Fibroblast of skin of right biceps (primary cell): Measurements from ENCODE around the gene PLCB4.
"Not testable (repeated sequence)": the region's sequence is repeated elsewhere in the genome, so short reads cannot be mapped to it uniquely, and the experiment has no call there.

Experiments
- DNase-seq: peaks from one replicate; pipeline ENCODE4 v3.0.0-alpha.2; 2013

PLCB4 gene

GRCh38 chr20:9145142-9145541 is 76.3 kb downstream of the PLCB4 start:
- DNase-seq, result no peak

- DNase-seq, result no peak
Measured at GRCh38 chr20:9146649-9147048, 77.8 kb downstream of the PLCB4 start.

- DNase-seq, result peak; percentile 59
Measured at GRCh38 chr20:9147547-9148024, 78.7 kb downstream of the PLCB4 start.

DNA sequence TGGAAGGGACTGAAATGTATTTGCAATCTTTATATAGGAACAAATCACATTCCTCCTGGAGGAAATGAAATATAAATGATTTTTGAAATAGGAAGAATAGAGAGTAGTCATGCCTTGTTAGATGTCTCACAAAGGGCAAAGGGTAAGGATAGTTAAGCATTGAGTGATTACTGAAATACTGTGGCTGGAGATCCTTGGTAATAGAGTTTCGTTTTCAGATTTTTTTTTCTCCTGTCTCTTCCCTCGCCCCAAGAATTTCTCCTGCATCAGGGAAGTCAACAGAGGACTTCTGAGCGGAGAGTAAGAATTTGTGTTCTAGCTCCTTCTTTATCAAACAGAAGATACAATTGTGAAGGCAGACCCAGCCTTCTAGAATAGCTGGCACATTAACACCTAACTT is 79.4 kb downstream of the PLCB4 start:
- DNase-seq, result no peak

DNA sequence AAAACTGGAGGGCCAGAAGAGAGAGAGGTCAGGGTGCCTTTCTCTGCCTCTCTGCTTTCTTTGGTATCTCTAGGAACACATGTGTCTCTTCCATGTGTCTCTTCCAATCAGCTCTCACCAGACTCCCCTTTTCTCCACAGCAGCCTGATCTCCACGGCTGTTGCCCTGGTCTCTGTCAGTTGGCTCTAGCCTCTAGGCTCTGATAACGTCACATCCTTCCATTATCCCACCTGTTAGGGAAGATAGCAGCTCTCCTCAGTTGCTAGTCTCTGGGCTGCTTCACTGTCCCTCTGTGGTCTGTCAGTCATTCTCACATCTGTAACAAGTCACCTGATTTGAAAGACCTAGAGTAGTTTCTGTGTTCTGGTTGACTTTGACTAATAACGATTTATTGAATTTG is 80.2 kb downstream of the PLCB4 start:
- no peak for DNase-seq

- no peak for DNase-seq
Measured at GRCh38 chr20:9149796-9150195, 80.9 kb downstream of the PLCB4 start.

DNA sequence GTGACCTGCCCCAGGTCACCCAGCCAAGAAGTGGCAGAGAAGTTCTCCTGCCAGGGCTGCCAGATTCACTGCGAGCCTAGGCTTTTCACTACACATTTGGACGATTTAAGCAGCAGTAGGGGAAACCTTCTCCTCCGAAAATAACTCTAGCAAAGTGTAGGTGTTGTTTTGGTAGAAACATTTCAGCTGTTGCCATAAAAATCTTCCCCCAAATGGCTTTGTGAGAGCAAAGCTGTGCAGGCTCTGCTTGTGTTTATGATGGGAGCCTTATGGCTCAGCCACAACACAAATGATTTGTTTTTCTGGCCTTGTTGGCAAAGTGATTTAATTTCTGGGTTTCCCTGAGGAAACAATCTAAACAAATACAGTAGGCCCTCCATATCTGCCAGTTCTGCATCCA is 81.8 kb downstream of the PLCB4 start:
- no peak for DNase-seq

GRCh38 chr20:9152139-9152538 is 83.3 kb downstream of the PLCB4 start:
- DNase-seq, result not testable (repeated sequence)

DNA sequence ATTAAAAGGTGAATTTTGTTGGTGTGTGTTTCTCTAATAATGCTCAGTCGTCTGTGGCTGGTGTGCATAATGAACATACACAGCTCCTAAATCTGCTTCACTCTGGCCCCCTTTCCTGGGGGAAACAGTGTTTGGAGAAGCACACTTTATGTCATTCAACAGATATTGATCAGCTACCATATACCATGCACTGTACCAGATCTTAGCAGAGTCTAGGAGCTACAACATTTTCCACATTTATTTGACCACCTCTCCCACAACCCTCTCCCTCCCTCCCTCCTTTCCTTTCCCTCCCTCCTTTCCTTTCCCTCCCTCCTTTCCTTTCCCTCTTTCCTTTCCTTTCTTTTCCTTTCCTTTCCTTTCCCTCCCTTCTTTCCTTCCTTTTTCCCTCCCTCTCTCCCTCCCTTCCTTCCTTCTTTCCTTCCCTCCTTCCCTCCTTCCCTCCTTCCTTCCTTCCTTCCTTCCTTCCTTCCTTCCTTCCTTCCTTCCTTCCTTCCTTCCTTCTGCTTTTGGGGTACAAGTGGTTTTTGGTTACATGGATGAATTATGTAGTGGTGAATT is 85.7 kb downstream of the PLCB4 start:
- no peak for DNase-seq

DNA sequence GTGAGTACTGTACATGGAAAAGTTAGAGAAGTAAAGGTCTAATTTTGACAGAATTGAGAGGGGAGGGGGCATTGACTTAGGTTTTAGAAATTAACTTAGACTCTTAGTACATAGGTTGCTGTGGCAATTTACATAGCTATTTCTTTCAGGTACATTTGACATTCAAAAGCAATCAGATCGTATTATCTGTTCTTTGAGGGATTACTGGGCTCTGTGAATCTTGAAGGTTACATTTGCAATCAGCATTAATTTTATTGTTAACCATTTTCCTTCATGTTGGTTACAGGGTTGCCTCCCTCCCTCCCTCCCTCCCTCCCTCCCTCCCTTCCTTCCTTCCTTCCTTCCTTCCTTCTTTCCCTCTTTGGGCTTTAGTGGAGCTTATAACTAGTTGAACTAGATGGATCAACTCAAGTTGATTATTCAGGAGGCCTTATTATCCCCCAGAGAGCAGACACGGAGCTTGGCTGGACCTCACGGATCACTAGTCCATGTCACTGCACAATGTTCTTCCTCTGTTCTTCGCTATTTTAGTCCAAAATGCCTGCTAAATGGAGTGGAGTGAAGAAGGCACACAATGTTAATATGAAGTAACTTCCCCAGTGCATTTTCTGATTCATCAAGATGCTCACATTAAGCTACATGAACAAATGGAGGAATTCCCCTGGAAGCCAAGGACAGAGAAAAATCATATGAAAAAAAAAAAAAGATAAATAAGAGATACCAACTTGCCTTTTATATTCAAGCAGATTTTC is 87.8 kb downstream of the PLCB4 start:
- DNase-seq, result no peak

DNA sequence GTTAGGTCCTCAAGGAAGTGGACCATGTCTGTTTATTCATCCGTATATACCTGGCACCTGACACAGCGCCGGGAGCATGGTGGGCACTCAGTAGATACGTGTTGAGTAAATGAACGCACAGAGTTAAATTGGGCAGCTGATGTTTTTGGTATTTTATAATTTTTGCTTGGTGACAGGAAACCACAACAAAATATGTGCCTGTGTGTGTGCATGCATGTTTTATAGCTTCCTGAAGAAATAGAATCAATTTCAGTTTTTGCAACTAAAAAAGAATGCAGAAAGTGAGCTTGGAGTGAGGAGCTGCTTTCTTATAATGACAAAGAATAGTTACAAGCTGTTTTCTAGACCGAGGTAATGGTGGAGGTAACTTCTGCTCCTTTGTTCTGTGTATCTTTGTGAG is 91.4 kb downstream of the PLCB4 start:
- DNase-seq, result no peak

- peak; percentile 6 for DNase-seq
Measured at GRCh38 chr20:9160757-9161156, 91.9 kb downstream of the PLCB4 start.

- no peak for DNase-seq
Measured at GRCh38 chr20:9161311-9161710, 92.4 kb downstream of the PLCB4 start.

- DNase-seq, result no peak
Measured at GRCh38 chr20:9163251-9163650, 94.4 kb downstream of the PLCB4 start.

DNA sequence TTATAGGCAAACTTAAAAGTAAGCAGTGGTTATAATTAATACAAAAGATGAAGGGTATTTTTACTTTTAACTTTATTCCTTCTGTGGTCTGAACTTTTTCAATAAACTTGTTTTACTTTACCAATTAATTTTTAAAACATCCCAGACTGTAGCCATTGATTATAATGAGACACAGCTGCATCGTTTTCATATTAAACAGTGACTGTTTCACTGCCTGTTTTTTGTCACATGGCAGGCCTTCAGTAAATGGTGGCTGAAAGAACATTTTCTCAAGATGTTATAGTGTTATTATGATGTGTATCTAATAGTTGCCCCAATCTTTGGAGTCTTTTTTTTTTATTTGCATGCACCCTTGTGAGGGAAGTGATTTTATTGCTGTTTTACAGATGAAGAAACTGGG is 95.1 kb downstream of the PLCB4 start:
- DNase-seq, result no peak

- no peak for DNase-seq
Measured at GRCh38 chr20:9165261-9165660, 96.4 kb downstream of the PLCB4 start.

DNA sequence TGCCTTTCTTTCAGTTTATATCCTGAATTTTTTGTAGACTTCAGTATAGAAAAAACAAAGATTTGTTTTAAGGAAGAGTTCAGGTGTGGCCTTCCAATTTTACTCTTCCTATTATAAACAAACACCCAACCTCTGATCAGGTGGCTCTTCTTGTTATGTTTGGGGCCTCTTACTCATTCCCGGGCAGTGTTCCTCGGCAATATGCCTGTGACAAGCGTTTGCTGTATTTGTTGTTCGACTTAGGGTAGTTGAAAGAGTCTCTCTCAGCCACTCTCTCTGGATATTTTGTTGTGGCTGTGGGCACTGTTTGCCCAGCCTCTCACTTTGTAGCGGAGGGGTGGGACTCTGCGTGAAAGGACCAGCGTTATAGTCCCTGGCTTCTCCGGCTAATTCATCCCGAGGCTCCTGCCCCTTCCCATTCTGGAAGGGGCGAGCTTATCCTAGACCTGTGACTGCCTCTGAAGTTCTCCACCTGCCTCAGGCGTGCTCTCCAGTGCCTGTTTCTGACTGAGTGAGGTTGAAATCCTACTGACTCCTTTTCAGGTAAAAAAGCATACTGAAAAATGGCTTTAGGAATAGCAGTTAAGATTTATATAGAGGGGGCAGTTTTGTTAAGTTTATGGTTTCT is 97.4 kb downstream of the PLCB4 start:
- no peak for DNase-seq

- DNase-seq, result no peak
Measured at GRCh38 chr20:9169409-9169808, 100.5 kb downstream of the PLCB4 start.

DNA sequence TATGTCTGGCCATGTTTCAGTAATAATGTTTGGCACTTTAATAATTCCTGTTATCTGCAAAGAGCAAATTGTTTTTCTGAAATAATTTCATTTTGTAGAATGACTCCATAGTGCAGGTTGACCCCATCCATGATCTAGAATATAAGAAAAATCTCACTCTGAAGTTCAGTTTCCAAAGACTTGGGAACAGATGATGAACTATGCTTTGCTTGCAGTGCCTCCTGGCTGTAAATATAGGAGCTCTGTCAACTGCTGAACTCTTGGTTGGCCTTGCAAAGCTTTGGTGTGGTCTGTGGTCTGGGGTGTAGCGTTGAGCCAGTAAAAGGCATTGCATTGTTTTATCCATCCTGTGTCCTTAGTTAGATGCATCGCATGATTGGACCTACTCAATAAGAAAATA is 104.0 kb downstream of the PLCB4 start:
- no peak for DNase-seq

DNA sequence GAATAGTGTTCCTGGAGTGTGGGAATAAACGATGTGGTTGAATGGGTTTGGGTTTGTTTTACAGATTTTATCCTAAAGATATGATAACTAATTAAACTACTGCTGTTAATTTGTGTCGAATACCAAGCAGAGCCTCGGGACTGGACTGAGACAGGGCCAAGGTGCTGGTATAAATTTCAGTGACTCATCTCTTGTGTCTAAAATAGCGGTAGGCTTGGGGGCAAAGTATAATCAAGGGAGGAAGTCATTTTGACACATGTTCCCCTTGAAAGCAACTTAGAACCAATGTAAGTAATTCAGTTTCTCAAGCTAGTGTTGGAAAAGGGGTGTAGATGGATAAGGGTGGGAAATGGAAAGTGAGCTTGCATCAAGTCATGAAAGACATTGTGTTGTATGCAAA is 108.4 kb downstream of the PLCB4 start:
- no peak for DNase-seq

GRCh38 chr20:9179193-9179802 is 110.4 kb downstream of the PLCB4 start:
- DNase-seq, result peak; percentile 23

GRCh38 chr20:9179867-9180266 is 111.0 kb downstream of the PLCB4 start:
- peak; percentile 20 for DNase-seq

DNA sequence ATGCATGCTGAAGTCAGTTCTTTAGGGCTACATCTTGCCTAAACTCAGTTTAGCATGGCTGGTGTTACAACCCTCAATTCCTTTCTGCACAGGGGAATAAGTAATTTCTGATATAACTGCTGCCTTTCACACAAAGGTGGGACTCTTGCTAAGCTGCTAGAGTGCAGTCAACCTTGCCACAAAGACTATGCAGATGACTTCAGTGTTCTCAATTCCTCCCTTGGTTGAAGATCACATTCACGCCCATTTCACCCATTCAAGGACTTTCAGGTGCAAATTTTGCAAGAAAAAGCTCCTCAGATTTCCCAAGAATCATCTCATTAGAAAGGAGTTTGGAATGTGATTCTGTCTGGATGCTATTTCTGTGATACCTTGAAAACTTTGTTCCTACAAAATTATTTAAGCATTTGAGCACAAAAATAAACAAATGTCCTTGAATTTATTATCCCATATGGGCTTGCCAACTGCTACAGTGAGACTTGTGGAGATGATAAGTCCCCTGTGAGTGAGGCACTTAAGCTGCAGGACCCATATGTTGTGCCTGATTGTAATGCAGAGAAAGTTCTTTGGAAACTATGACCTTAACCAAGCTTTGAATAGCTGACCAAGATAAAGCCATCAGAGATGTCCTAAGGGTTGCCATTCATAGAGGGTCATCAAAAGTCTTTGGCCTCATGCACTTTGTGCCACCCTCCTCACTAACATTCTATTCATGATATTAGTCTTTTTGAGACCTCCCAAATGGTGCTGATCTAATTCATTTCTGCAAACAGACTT is 111.8 kb downstream of the PLCB4 start:
- no peak for DNase-seq
